Astrocyte of the cerebellum (primary cell): Measurements from ENCODE around the gene GUCY2F.

Source experiments
- DNase-seq: peaks from one replicate; pipeline ENCODE4 v3.0.0-alpha.2; 2011; ENCODE audit warnings: low read depth
- H3K4me3 ChIP-seq: 2 replicates; pipeline ENCODE4 v1.5.1; 2011; ENCODE audit warnings: mild to moderate bottlenecking, low read depth, low read length, moderate library complexity
- CTCF ChIP-seq: IDR thresholded peaks from 2 replicates; pipeline ENCODE4 v1.5.1; 2012; ENCODE audit warnings: low read length, low read depth, moderate library complexity, mild to moderate bottlenecking; ENCODE audit errors: missing control alignments
- in situ Hi-C: cut with HindIII; loops from 2 replicates; pipeline ENCODE4 v1.10.0; 2017; ENCODE audit warnings: low sequenced_read_pairs

Gene GUCY2F

GRCh38 chrX:109481986-109482385 is at the start of gene GUCY2F:
TSS of gene GUCY2F (minus strand) at chrX:109482086. CDS start at chrX:109475936, 6,150 bp downstream.
- TF ChIP-seq CTCF: no peak
- in situ Hi-C loops: no loop called here
- H3K4me3 ChIP-seq: no peak within 1 kb of the TSS
- no peak for DNase-seq

GRCh38 chrX:109519001-109519400 is 37.1 kb upstream of the GUCY2F start:
- no peak for DNase-seq
- TF ChIP-seq CTCF: no peak
- in situ Hi-C loops: no loop called here
- no peak overlapping the region for H3K4me3 ChIP-seq

- no peak overlapping the region for H3K4me3 ChIP-seq
- no peak for DNase-seq
- no peak for TF ChIP-seq CTCF
- in situ Hi-C loops: no loop called here
These were observed 29.2 kb upstream of the GUCY2F start for GRCh38 chrX:109511113-109511512.

GRCh38 chrX:109508915-109509314 is 27.0 kb upstream of the GUCY2F start:
- no peak for TF ChIP-seq CTCF
- in situ Hi-C loops: no loop called here
- no peak for DNase-seq
- no peak overlapping the region for H3K4me3 ChIP-seq

GRCh38 chrX:109501176-109501575 is 19.3 kb upstream of the GUCY2F start:
- no peak for TF ChIP-seq CTCF
- in situ Hi-C loops: no loop called here
- no peak overlapping the region for H3K4me3 ChIP-seq
- no peak for DNase-seq

- in situ Hi-C loops: no loop called here
- DNase-seq: no peak
- no peak for TF ChIP-seq CTCF
- H3K4me3 ChIP-seq: no peak overlapping the region
These were observed 16.5 kb upstream of the GUCY2F start for GRCh38 chrX:109498434-109498833.

- in situ Hi-C loops: no loop called here
- no peak for TF ChIP-seq CTCF
- no peak for DNase-seq
- no peak overlapping the region for H3K4me3 ChIP-seq
These were observed 7.3 kb upstream of the GUCY2F start for GRCh38 chrX:109489174-109489573.
